ENCODE data around the gene RRP36.

The RRP36 gene

GRCh38 chr6:43060034-43060754 lies 38.8 kb downstream of the RRP36 start:
- no peak for ATAC-seq
- H3K4me3 Mint-ChIP-seq: peak overlapping the region; percentile 86
- peaks cover 32% of the 10 kb centered on the region for H3K4me1 Mint-ChIP-seq
- no peaks in the 10 kb centered on the region for H3K9me3 Mint-ChIP-seq
- peaks cover 47% of the 10 kb centered on the region for H3K36me3 Mint-ChIP-seq
- peak overlapping the region; percentile 98 for H3K27ac Mint-ChIP-seq
- no peak for DNase-seq (ENCODE audit: low spot score in 2 of 2)

- no peak for DNase-seq (ENCODE audit: low spot score in 2 of 2)
- peak overlapping the region; percentile 86 for H3K4me3 Mint-ChIP-seq
- no peak for ATAC-seq
- H3K4me1 Mint-ChIP-seq: peaks cover 32% of the 10 kb centered on the region
- H3K27ac Mint-ChIP-seq: peak overlapping the region; percentile 98
- H3K36me3 Mint-ChIP-seq: peaks cover 39% of the 10 kb centered on the region
- H3K9me3 Mint-ChIP-seq: no peaks in the 10 kb centered on the region
Observed at GRCh38 chr6:43060755-43061633, 39.6 kb downstream of the RRP36 start.

GRCh38 chr6:43061861-43062260 lies 40.4 kb downstream of the RRP36 start:
- DNase-seq (ENCODE audit: low spot score in 2 of 2) (no peak), ATAC-seq (no peak)
- no peak overlapping the region for H3K4me3 Mint-ChIP-seq
- no peak overlapping the region for H3K27ac Mint-ChIP-seq
- H3K36me3 Mint-ChIP-seq: peaks cover 30% of the 10 kb centered on the region
- peaks cover 32% of the 10 kb centered on the region for H3K4me1 Mint-ChIP-seq
- no peaks in the 10 kb centered on the region for H3K9me3 Mint-ChIP-seq

GRCh38 chr6:43062818-43063217 lies 41.4 kb downstream of the RRP36 start:
- Mint-ChIP-seq H3K36me3 (peaks cover 21% of the 10 kb centered on the region), H3K4me3 (no peak overlapping the region), H3K9me3 (no peaks in the 10 kb centered on the region), H3K4me1 (peaks cover 29% of the 10 kb centered on the region), H3K27ac (no peak overlapping the region)
- ATAC-seq (no peak), DNase-seq (ENCODE audit: low spot score in 2 of 2) (no peak)

DNA sequence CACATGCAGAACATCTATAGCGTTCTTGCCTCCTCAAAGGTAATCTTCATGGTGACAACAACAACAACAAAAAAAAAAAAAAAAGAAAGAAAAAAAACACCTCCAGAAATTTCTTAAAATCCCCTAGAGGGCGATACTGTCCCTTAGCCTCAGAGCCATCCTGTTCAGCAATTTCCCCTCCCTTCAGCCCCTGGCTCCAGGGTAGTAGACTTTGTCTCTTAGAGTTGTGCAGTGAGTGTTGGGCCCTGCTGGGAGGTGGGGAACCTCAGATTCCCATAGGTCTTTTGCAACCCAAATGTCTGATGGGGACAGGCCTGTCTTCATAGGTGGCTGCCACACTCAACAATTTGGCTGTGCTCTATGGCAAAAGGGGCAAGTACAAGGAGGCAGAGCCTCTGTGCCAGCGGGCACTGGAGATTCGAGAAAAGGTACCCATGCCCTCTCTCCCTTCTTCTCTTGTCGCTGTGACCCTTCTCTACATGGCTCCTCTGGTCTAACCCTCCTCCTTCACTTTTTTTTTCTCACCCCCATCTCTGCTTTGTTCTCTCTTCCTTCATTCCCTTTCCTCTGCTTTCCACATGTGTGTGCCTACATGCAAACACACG lies 48.7 kb downstream of the RRP36 start:
- Mint-ChIP-seq H3K4me1 (no peaks in the 10 kb centered on the region), H3K36me3 (peaks cover 20% of the 10 kb centered on the region), H3K27ac (peak overlapping the region; percentile 20), H3K4me3 (no peak overlapping the region), H3K9me3 (no peaks in the 10 kb centered on the region)
- no peak for DNase-seq (ENCODE audit: low spot score in 2 of 2)
- peak; percentile 65 for ATAC-seq

GRCh38 chr6:43074847-43075669 lies 53.6 kb downstream of the RRP36 start:
- Mint-ChIP-seq H3K27ac (no peak overlapping the region), H3K9me3 (no peaks in the 10 kb centered on the region), H3K4me3 (peak overlapping the region; percentile 57), H3K4me1 (no peaks in the 10 kb centered on the region), H3K36me3 (peaks cover 20% of the 10 kb centered on the region)
- DNase-seq (ENCODE audit: low spot score in 2 of 2) (no peak), ATAC-seq (no peak)

DNA sequence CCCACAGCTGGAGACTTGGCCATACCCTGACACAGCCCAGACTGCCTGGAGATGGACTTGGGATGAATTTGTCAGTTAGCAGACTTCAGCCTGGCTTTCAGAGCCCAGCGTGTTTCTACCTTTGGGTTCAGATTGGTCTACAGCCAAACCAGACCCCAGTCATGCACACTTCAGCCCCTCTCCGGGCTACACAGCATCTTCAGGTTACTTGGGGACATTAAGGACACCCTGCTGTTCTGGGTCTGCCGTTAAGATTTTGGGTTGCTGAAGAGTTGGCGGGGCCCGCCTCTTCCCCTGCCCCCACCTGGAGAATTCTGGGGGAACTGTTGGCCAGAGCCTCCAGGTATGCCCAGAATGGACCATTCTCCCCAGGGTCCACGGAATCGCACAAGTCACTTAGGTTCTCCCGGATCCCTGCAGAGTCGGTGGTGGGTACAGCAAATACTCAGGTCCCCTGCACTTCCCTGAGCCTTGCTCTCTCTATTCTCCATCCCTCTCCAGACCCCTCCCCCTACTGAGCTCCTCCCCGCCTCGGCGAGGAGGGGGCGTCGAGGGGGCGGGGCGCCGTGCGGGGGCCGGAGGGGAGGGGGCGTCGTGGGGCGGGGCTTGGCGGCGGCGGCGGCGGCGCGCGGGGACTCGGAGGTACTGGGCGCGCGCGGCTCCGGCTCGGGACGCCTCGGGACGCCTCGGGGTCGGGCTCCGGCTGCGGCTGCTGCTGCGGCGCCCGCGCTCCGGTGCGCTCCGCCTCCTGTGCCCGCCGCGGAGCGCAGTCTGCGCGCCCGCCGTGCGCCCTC lies 54.4 kb downstream of the RRP36 start, which contains the start of gene PTK7:
Gene PTK7, plus strand, starts transcription at position 645 of the 794 bp plus-strand sequence. CDS start 175 bp downstream, outside the sequence.
- H3K27ac Mint-ChIP-seq: no peak within 1 kb of the TSS
- H3K4me1 Mint-ChIP-seq: no peaks in the 10 kb centered on the region
- H3K36me3 Mint-ChIP-seq: peaks cover 15% of the 10 kb centered on the region
- DNase-seq (ENCODE audit: low spot score in 2 of 2) (no peak), ATAC-seq (peak; percentile 54)
- no peaks in the 10 kb centered on the region for H3K9me3 Mint-ChIP-seq
- H3K4me3 Mint-ChIP-seq: peak within 1 kb of the TSS; percentile 57

DNA sequence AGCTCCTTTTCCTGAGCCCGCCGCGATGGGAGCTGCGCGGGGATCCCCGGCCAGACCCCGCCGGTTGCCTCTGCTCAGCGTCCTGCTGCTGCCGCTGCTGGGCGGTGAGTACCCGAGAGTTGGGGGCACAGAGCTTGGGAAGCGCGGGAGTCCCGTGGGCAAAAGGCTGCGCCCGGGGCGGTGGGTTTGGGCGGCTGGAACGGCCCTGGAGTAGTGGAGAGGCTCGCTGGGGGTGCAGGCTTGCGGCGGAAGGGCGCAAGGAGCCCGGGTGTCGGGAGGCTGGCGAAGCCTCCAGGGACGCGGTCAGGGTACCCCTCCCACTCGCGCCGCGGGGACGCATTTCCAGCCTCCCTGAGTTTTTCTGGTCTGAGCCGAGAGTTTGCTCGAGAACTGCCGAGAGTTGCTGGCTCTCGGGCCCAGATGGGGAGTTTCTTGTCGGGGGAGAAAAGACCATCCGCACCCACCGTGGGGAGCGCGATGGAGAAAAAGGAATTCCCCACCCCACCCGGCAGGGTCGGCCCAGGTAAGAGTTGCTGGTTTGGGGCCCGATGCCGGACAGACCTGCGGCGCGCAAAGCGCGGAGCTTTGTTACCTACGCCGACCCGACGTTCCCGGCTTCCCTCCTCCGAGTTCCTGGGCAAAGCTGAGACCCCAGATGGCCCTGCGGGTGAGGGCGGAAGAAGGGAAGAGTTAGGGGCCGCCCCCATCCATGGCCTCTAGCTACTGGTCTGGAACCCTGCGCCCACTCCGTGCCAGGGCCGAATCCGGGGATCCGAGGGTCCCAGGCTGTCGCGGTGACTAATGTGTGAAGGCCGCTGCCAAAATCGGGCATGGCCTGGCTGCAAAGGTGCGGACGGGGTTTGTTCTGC lies 55.3 kb downstream of the RRP36 start:
- DNase-seq (ENCODE audit: low spot score in 2 of 2): no peak
- Mint-ChIP-seq H3K4me3 (peak overlapping the region; percentile 57), H3K9me3 (no peaks in the 10 kb centered on the region), H3K36me3 (peaks cover 14% of the 10 kb centered on the region), H3K27ac (no peak overlapping the region), H3K4me1 (no peaks in the 10 kb centered on the region)
- no peak for ATAC-seq

DNA sequence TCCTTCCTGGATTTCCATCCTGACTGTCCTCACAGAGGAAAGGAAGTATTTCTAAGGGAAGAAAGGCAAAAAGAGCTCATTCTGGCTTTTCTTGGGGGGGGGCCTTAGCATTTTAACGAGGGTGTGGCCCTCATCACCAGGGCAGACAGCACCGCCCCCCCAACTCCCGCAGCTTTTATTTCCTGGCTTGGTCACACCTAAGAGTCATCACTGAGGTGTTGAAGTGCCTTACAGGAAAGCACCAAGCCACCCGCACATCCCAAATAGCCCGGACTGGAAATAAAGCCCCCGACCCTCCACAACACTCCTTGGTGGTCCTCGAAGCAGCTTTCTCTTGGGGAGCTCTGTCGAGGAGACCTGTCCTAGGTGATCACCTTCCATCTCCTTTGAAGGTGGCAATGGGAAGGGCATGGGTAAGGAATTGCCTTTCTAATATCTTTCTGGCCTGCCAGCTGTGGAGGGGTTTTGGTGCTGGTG lies 55.9 kb downstream of the RRP36 start:
- no peaks in the 10 kb centered on the region for H3K4me1 Mint-ChIP-seq
- no peak for DNase-seq (ENCODE audit: low spot score in 2 of 2)
- no peaks in the 10 kb centered on the region for H3K9me3 Mint-ChIP-seq
- peak overlapping the region; percentile 57 for H3K4me3 Mint-ChIP-seq
- H3K36me3 Mint-ChIP-seq: peaks cover 10% of the 10 kb centered on the region
- ATAC-seq: no peak
- H3K27ac Mint-ChIP-seq: no peak overlapping the region

DNA sequence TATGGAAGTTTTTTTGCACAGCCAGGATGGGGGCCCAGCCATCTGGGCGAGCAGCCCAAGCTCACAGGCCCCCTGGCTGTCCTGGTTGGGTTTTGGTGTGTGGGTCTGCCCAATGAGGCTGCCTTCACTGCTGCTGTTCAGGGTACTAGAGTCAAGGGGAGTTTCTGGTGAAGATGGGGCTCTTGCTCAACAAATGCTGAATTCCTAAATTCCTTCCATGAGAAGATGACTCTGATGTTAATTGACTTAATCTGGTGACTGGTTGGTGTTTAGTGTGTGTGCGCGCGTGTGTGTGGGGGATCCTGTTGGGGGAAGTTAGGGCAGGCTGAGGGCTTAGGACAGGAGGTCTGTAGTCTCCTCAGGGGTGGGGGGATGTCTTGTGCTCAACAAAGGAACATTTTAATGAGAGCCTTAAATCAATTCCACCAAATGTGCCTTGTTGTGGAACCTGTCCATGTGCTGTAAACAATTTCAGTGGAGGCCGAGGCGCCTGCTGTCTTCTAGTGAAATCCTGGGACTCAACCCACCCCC lies 56.6 kb downstream of the RRP36 start:
- H3K27ac Mint-ChIP-seq: no peak overlapping the region
- no peak for DNase-seq (ENCODE audit: low spot score in 2 of 2)
- no peaks in the 10 kb centered on the region for H3K9me3 Mint-ChIP-seq
- H3K4me1 Mint-ChIP-seq: no peaks in the 10 kb centered on the region
- H3K4me3 Mint-ChIP-seq: no peak overlapping the region
- no peak for ATAC-seq
- peaks cover 6% of the 10 kb centered on the region for H3K36me3 Mint-ChIP-seq

- no peak overlapping the region for H3K4me3 Mint-ChIP-seq
- no peak overlapping the region for H3K27ac Mint-ChIP-seq
- no peak for ATAC-seq
- H3K36me3 Mint-ChIP-seq: peaks cover under 1% of the 10 kb centered on the region
- H3K9me3 Mint-ChIP-seq: no peaks in the 10 kb centered on the region
- no peaks in the 10 kb centered on the region for H3K4me1 Mint-ChIP-seq
- DNase-seq (ENCODE audit: low spot score in 2 of 2): no peak
Observed at GRCh38 chr6:43078691-43079090, 57.3 kb downstream of the RRP36 start.

Measured in stimulated activated effector memory CD8-positive, alpha-beta T cell treated with anti-CD3 and anti-CD28 coated beads, Interleukin-12 subunit alpha, Interleukin-12 subunit beta, amount 100 ng/mL, for 72 hours (primary cell).